GM21423 (cell line): Measurements from ENCODE around the gene PDIA6.
"Not testable (repeated sequence)": the region's sequence is repeated elsewhere in the genome, so short reads cannot be mapped to it uniquely, and the experiment has no call there.

Source experiments
- ATAC-seq: cut with Tn5 transposase; IDR thresholded peaks from one replicate; pipeline ENCODE4 v1.9.1; 2021; ENCODE audit warnings: mild to moderate bottlenecking, moderate library complexity; ENCODE audit not compliant: unreplicated experiment

Gene PDIA6

GRCh38 chr2:10833021-10833420 lies 20.4 kb upstream of the PDIA6 start:
- no peak for ATAC-seq

DNA sequence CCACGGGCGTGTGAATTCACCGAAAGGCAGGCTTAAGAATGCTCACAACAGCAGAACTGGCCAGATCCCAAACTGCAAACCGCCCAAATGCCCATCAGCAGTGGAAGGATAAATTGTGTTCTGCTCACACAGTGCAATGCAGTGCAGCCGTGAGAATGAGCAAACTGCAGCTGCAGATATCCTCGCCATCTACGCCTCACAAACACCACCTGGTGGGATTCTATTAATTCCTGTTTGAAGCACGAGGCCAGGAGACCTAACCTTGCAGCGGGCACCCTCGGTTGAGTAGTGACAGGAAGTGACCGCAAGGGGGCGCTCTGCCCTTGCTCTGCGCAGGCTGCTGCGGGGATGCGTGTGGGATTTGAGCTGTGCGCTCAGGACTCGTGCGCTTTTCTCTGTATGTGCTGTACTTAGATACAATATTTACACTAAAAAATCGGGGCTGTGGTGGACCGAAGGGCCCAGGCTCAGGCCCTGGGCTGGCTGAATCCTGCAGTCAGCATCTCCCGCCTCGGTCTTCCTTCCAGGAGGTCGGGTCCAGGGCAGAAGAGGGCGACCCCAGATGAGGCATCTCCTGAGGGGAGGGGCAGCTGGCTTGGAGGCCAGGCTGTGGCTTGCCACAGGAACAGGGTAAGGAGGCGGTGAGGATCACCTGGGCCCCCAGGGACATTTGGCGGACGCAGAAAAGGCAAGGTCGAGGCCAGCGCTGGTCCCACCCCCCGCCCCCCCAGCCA lies 19.8 kb upstream of the PDIA6 start:
- ATAC-seq, result peak; percentile 75

DNA sequence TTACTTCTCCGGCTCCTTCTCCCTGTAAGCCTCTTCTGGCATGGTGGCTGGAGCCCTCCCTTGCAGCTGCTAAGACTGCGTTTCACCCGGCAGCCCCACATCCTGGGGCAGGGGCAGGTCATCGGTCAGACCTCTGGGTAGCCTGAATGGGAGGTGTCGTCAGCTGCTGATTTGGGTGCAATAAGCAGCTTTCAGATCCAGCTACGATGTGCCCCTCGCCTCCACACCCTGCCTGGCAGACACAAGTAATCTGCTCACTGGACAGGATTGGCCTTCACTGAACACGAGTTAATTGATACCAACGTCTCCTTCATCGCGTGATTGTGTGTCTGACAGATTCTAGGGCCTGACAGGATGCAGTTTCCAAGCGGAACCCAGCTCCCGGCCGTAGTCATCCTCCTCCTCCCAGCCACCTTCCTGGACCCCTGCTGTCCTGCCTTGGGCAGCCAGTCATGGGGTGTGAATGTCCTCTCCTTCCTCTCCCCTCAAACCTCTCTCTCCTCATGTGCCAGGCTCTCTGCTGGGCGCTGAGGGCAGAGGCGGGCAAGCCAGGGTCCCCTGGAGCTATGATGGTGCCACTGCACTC lies 18.9 kb upstream of the PDIA6 start:
- ATAC-seq, result no peak

GRCh38 chr2:10830641-10831399 lies 18.2 kb upstream of the PDIA6 start:
- no peak for ATAC-seq

DNA sequence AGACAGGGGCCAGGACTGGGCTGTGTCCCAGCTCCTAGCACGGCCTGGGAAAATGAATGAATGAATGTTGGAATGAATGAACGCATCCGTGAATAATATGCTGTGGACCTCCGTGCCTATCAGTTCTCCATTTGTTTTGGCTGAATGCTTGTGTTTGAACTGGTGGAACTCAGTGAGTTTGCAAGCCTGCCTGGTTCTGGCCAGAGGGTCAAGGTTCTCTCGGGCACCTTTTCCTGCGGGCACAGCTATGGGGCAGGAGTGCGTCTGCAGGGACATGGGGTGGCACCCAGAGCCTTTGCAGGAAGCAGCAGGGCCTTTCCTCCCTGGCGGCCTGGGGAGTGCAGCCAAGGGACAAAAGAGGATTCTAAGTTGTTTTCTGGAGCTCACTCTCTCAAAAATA lies 17.6 kb upstream of the PDIA6 start:
- ATAC-seq, result no peak

DNA sequence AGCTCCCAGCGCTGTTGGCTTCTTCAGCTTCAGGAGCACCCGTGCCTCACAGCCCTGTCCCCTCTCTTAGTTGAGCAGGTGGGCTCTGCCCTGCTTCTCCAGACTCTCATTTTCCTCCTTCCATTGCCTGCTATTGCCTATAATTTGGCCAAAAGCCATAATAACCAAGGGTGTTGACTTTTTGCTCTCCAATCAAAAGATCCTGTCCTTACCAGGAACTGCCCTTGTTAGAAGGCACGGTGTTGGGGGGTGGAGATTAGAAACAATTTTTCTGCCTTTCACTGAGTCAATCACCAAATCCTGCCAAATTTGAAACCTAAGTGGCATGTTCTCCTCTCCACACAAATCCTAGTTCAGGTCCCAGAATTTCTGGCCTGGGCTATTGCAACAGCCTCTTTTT lies 16.7 kb upstream of the PDIA6 start:
- no peak for ATAC-seq

- no peak for ATAC-seq
Measured at GRCh38 chr2:10828346-10828745, 15.8 kb upstream of the PDIA6 start.

- no peak for ATAC-seq
Measured at GRCh38 chr2:10826625-10827024, 14.0 kb upstream of the PDIA6 start.

DNA sequence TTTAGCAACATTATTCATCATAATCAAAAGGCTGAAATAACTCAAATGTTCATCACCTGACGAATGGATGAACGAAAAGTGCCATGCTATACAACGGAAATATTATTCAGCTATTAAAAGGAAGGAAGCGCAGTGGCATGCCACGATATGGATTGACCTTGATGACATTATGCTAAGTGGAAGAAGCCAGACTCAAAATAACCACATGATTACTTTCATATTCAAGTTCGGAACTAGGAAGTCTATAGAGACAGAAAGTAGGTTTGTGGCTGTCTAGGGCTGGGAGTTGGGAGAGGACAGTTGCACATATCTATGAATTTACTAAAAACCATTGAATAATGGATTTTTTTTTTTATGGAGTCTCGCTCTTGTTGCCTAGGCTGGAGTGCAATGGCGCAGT lies 13.4 kb upstream of the PDIA6 start:
- no peak for ATAC-seq

- ATAC-seq, result no peak
Measured at GRCh38 chr2:10824191-10824590, 11.6 kb upstream of the PDIA6 start.

GRCh38 chr2:10820978-10821695 lies 8.6 kb upstream of the PDIA6 start:
- no peak for ATAC-seq

- no peak for ATAC-seq
Measured at GRCh38 chr2:10820562-10820961, 8.0 kb upstream of the PDIA6 start.

- ATAC-seq, result no peak
Measured at GRCh38 chr2:10819714-10820314, 7.2 kb upstream of the PDIA6 start.

DNA sequence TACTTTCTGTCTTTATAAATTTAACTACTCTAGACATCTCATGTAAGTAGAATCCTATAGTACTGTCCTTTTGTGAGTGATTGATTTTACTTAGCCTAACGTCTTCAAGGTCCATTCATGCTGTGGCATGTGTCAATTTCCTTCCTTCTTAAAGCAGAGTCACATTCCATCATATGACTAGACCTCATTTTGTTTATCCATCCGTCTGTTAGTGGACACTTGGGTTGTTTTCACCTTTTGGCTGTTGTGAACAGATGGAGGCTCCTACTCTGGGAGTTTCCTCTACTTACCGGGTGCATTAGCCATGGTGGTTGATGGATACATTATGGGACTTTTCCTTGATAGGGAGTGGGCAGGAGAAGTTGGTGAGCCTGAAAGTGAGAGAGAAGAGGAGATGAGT lies 6.4 kb upstream of the PDIA6 start:
- no peak for ATAC-seq

GRCh38 chr2:10818305-10818704 lies 5.7 kb upstream of the PDIA6 start:
- ATAC-seq, result not testable (repeated sequence)

GRCh38 chr2:10817413-10817812 lies 4.8 kb upstream of the PDIA6 start:
- no peak for ATAC-seq

DNA sequence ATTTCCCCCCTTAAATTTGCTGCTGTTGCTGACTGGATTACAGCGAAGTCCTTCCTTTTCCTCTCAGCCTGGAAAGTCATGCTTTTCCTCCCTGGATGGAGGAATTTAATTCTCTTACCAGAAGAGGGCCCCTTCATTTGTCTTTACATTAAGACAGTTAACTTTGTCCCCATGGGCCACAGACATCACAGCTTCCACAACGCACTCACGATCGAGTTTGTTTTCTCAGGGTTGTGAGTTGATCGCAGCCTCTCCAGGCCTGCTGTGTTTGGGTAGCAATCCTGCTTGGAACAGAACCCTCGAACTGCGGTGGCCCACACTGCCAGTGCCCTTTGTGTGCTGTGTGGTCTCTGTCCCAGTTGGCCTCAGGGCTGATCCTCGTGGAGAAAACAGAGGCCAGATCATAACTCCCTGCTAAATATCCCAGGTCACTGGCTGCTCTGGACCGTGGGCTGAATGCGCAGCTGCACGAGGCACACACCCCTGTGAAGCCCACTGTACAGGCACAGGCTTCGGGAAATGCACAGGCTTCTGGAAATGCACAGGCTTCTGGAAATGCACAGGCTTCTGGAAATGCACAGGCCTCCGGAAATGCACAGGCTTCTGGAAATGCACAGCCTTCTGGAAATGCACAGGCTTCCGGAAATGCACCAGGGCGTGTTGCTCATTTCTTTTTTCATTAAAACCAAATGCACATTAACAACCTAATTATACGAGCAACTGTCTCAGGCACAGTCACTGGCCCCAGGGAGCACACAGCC lies 2.2 kb upstream of the PDIA6 start:
- no peak for ATAC-seq

GRCh38 chr2:10814142-10814541 lies 1.6 kb upstream of the PDIA6 start:
- ATAC-seq, result no peak

DNA sequence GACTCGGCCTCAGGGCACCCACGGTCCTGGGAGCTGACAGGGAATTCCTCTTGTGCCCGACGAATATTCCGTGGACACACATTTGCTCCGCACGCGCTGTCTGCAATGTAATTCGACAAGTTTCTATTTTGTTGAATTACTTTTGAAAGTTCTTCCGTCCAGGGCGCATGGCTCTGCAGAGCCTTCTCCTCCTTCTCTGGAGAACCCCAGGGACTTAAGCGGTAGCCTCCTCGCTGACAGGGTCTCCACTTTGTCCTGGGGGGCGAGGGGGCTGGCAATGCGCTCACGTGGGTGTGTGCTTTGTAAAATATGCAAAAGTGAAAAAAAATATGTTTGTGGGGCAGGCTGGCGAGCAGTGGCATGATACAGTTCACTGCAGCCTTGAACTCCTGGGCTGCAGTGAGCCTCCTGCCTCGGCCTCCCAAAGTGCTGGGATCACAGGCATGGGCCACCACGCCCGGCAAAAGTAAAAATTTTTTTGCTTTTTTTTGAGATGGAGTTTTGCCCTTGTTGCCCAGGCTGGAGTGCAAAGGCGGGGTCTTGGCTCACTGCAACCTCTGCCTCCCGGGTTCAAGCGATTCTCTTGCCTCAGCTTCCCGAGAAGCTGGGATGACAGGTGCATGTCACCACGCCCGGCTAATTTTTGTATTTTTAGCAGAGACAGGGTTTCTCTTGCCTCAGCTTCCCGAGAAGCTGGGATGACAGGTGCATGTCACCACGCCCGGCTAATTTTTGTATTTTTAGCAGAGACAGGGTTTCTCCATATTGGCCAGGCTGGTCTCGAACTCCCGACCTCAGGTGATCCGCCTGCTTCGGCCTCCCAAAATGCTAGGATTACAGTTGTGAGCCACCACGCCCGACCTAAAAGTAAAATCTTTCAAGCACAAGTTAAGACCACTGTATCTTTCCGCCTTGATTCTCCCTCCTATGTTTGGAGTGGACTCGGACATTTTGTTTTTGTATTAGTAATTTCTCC lies 866 bp upstream of the PDIA6 start:
- ATAC-seq, result not testable (repeated sequence)
